Measurements from ENCODE around the gene EHBP1. TPM values are rescaled to one million over a fixed set of nuclear protein-coding genes. Genes with fewer than 3 reads are reported as not detected.

EHBP1 gene
- polyA plus RNA-seq, 3 donors: 44.8 to 54.3 (median 50.8) TPM

Other genes starting within 250 kb of the EHBP1 start
- 1 to 10 TPM; 5.9 to 8.4 (median 7.4) TPM for gene TMEM17, start 199.5 kb upstream of the EHBP1 start, polyA plus RNA-seq (ENCODE audit: insufficient read length in 3 of 3)

Data from renal cortex interstitium (tissue), 3 donors.